Measurements from ENCODE around the gene SREBF2.
A peak's percentile ranks its signal among the peaks of the same experiment; 100 is the strongest.

Gene SREBF2

DNA sequence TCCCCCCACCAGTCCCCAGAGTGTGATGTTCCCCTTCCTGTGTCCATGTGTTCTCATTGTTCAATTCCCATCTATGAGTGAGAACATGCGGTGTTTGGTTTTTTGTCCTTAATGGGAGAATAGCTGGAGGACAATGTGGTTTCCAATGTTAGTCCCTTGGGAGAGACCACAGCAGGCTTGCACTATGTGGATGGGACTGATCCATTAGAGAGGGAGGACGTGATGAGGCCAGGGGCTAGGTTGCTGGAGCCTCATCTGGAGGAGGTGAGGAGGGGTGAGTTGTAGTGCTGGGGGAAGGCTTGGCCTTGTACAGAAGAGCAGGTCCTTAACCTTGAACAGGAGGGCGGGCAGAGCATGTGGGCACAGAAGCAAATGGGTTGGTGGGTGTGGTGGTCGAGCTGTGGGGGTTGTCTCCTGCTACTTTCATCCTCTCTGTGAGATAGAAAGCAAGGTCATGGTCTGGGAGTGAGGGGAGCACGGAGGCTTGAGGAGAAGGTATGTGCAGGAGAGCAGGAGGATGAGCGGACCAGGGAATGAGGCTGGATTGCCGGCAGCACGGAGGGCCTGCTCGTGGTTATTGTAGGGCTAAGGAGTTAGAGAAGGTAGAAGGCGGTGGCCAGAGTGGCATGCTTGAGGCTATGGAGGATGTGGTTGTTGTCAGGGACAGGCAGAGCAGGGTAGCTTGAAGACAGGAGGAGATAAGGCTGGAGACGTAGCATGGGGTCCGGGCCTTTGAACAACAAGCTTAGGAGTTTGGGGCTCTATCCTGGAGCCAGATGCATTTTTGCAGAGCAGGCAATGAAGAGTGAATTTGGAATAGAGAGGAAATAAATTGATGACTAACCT is 11.2 kb upstream of the SREBF2 start:
- Histone ChIP-seq H3K27me3 (replicated peaks; ENCODE audit: control insufficient read depth, insufficient read depth, low read length) (no peaks in the 10 kb centered on the region), H3K4me3 (replicated peaks; ENCODE audit: low read depth, low read length) (no peak overlapping the region), H3K36me3 (ENCODE audit: control insufficient read depth, insufficient read depth, low read length) (peaks cover 23% of the 10 kb centered on the region)
- no peak for TF ChIP-seq CTCF (IDR thresholded peaks at IDR 0.05; ENCODE audit: insufficient read depth, low read length, poor library complexity, severe bottlenecking)
- DNase-seq (ENCODE audit: extremely low read depth, insufficient read length) = no peak

DNA sequence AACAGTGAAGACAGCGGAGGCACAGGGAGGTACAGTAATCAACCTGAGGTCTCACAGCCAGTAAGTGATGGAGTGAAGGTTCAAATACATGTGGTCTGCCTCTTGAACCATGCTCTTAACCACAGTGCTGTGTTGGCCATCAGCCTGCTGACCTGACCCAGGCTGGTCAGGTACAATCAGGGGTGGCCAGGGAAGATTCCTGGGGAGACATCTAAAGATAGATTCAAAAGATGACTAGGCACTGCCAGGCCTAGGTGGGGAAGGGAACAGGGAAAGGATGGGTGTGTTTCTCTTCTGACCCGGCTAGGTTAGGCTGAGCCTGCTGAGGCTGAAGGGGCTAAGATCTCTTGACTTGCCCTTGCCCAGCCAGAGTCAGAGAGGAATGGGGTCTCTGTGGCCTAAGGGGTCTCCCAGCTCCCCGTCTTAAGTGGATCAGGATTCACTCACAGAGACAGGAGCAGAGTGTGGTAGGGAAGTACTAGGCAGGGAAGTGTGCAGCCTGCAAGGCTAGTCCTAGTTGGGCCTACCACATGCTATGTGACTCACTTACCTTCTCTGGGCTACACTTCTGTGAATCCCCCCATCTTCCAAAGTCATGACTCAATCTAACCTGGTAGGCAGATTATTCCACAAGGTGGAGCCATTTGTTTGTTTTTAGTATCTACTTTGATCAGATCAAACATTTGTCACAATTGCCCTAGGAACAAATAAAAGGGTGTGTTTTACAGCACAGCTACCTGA is 10.4 kb upstream of the SREBF2 start:
- Histone ChIP-seq H3K36me3 (ENCODE audit: control insufficient read depth, insufficient read depth, low read length) (peaks cover 23% of the 10 kb centered on the region), H3K4me3 (replicated peaks; ENCODE audit: low read depth, low read length) (no peak overlapping the region), H3K27me3 (replicated peaks; ENCODE audit: control insufficient read depth, insufficient read depth, low read length) (no peaks in the 10 kb centered on the region)
- peak; percentile 36 for TF ChIP-seq CTCF (IDR thresholded peaks at IDR 0.05; ENCODE audit: insufficient read depth, low read length, poor library complexity, severe bottlenecking)
- peak; percentile 43 for DNase-seq (ENCODE audit: extremely low read depth, insufficient read length)

GRCh38 chr22:41823797-41824196 is 9.1 kb upstream of the SREBF2 start:
- Histone ChIP-seq H3K4me3 (replicated peaks; ENCODE audit: low read depth, low read length) (no peak overlapping the region), H3K36me3 (ENCODE audit: control insufficient read depth, insufficient read depth, low read length) (peaks cover 23% of the 10 kb centered on the region), H3K27me3 (replicated peaks; ENCODE audit: control insufficient read depth, insufficient read depth, low read length) (no peaks in the 10 kb centered on the region)
- TF ChIP-seq CTCF (IDR thresholded peaks at IDR 0.05; ENCODE audit: insufficient read depth, low read length, poor library complexity, severe bottlenecking) = no peak
- DNase-seq (ENCODE audit: extremely low read depth, insufficient read length) = no peak

- no peak for DNase-seq (ENCODE audit: extremely low read depth, insufficient read length)
- no peak overlapping the region for H3K4me3 ChIP-seq (replicated peaks; ENCODE audit: low read depth, low read length)
- H3K27me3 ChIP-seq (replicated peaks; ENCODE audit: control insufficient read depth, insufficient read depth, low read length) = no peaks in the 10 kb centered on the region
- H3K36me3 ChIP-seq (ENCODE audit: control insufficient read depth, insufficient read depth, low read length) = peaks cover 23% of the 10 kb centered on the region
- TF ChIP-seq CTCF (IDR thresholded peaks at IDR 0.05; ENCODE audit: insufficient read depth, low read length, poor library complexity, severe bottlenecking) = no peak
Measured at GRCh38 chr22:41825376-41825775, 7.5 kb upstream of the SREBF2 start.

GRCh38 chr22:41826021-41826420 is 6.9 kb upstream of the SREBF2 start:
- TF ChIP-seq CTCF (IDR thresholded peaks at IDR 0.05; ENCODE audit: insufficient read depth, low read length, poor library complexity, severe bottlenecking) = no peak
- Histone ChIP-seq H3K27me3 (replicated peaks; ENCODE audit: control insufficient read depth, insufficient read depth, low read length) (no peaks in the 10 kb centered on the region), H3K36me3 (ENCODE audit: control insufficient read depth, insufficient read depth, low read length) (peaks cover 23% of the 10 kb centered on the region), H3K4me3 (replicated peaks; ENCODE audit: low read depth, low read length) (no peak overlapping the region)
- DNase-seq (ENCODE audit: extremely low read depth, insufficient read length) = no peak

Measured in GM06990 (cell line).